ENCODE data around the gene ARL15.

GRCh38 chr5:54024466-54024865 lies 285.9 kb downstream of the ARL15 start:
- TF ChIP-seq MAX (IDR thresholded peaks at IDR 0.05) (no peak), TAF1 (IDR thresholded peaks at IDR 0.05; ENCODE audit: low read depth) (no peak), CEBPB (IDR thresholded peaks at IDR 0.05) (no peak), FOXM1 (IDR thresholded peaks at IDR 0.05; ENCODE audit: borderline replicate concordance, low read depth) (no peak), CREB1 (IDR thresholded peaks at IDR 0.05; ENCODE audit: low read depth) (no peak), EGR1 (IDR thresholded peaks at IDR 0.05) (no peak), RAD21 (IDR thresholded peaks at IDR 0.05; ENCODE audit: low read depth) (no peak), TCF12 (IDR thresholded peaks at IDR 0.05; ENCODE audit: low read depth) (no peak), REST (IDR thresholded peaks at IDR 0.05; ENCODE audit: low read depth) (no peak)

Data from Ishikawa (cell line).